ENCODE measurements around the gene NUP133. TPM values are rescaled to one million over a fixed set of nuclear protein-coding genes. Genes with fewer than 3 reads are reported as not detected.

NUP133 gene
- total and polyA plus RNA-seq, 2 donors (not counting 1 experiment from before 2014, with no cell fraction given) = 10.5 to 50.5 TPM

- Histone ChIP-seq H3K9ac (ENCODE audit: low read length) (no peak overlapping the region), H3K36me3 (replicated peaks in 1 of 2; ENCODE audit: control extremely low read depth in 1 of 2, control insufficient read depth in 1 of 2, extremely low read depth in 1 of 2, insufficient read depth in 2 of 2, low read length in 1 of 2) (no peaks in the 10 kb centered on the region), H2AFZ (ENCODE audit: insufficient read depth, low read depth, low read length, poor library complexity, severe bottlenecking) (no peak overlapping the region), H4K20me1 (ENCODE audit: control insufficient read depth, insufficient read depth, low read length, poor library complexity, severe bottlenecking) (no peaks in the 10 kb centered on the region), H3K79me2 (ENCODE audit: control insufficient read depth, insufficient read depth, low read length) (no peaks in the 10 kb centered on the region), H3K9me3 (ENCODE audit: control extremely low read depth in 1 of 3, control insufficient read depth in 2 of 3, insufficient read depth in 1 of 3, low read length in 2 of 3) (peaks cover 0 to 26% (median 0%) of the 10 kb centered on the region in 3 donors), H3K4me2 (replicated peaks; ENCODE audit: low read depth, low read length, poor library complexity, severe bottlenecking) (no peak overlapping the region), H3K27me3 (replicated peaks in 1 of 4; ENCODE audit: control extremely low read depth in 1 of 4, control insufficient read depth in 3 of 4, insufficient read depth in 4 of 4, low read length in 3 of 4) (peaks cover 0 to 59% (median 40%) of the 10 kb centered on the region in 4 experiments), H3K4me3 (ENCODE audit: control extremely low read depth in 1 of 5, extremely low read depth in 1 of 5, insufficient read depth in 1 of 5, low read depth in 2 of 5, low read length in 4 of 5) (no peak overlapping the region), H3K4me1 (ENCODE audit: control insufficient read depth in 2 of 2, insufficient read depth in 2 of 2, low read length in 2 of 2) (peaks cover 26 to 27% of the 10 kb centered on the region in 2 donors), H3K27ac (ENCODE audit: low read length in 2 of 2) (no peak overlapping the region)
- Mint-ChIP-seq H3K4me3 (no peak overlapping the region), H3K4me1 (peaks cover 14% of the 10 kb centered on the region), H3K27ac (no peak overlapping the region), H3K9me3 (ENCODE audit: insufficient read depth) (no peaks in the 10 kb centered on the region), H3K27me3 (peaks cover 41% of the 10 kb centered on the region)
- 5% methylated on average over 25 of the region's 27 CpGs for WGBS (ENCODE audit: insufficient coverage)
- DNase-seq (no peak), ATAC-seq (ENCODE audit: low read depth) (no peak)
- intact Hi-C loops (cut with micrococcal nuclease) = no loop called here
- ChIA-PET CTCF (no interaction called here), POLR2A (no interaction called here)
- TF ChIP-seq EZH2 (IDR thresholded peaks at IDR 0.05; ENCODE audit: borderline replicate concordance, insufficient read depth, low read depth, low read length, poor library complexity, severe bottlenecking) = no peak
- TF ChIP-seq CTCF (IDR thresholded peaks at IDR 0.05) = no peak
Observed at GRCh38 chr1:229434641-229435051, 73.5 kb downstream of the NUP133 start.

GRCh38 chr1:229434005-229434640 is 74.0 kb downstream of the NUP133 start, which contains the start of gene ACTA1:
TSS of gene ACTA1 (minus strand) at chr1:229434094. CDS start at chr1:229433115, 979 bp downstream.
- WGBS (ENCODE audit: insufficient coverage) = 5% methylated on average over 44 of the region's 51 CpGs
- Histone ChIP-seq H3K27me3 (replicated peaks in 1 of 4; ENCODE audit: control extremely low read depth in 1 of 4, control insufficient read depth in 3 of 4, insufficient read depth in 4 of 4, low read length in 3 of 4) (peaks cover 0 to 63% (median 43%) of the 10 kb centered on the region in 4 experiments), H3K79me2 (ENCODE audit: control insufficient read depth, insufficient read depth, low read length) (no peaks in the 10 kb centered on the region), H3K9me3 (ENCODE audit: control extremely low read depth in 1 of 3, control insufficient read depth in 2 of 3, insufficient read depth in 1 of 3, low read length in 2 of 3) (peaks cover 0 to 26% (median 0%) of the 10 kb centered on the region in 3 donors), H3K4me1 (ENCODE audit: control insufficient read depth in 2 of 2, insufficient read depth in 2 of 2, low read length in 2 of 2) (peaks cover 26 to 27% of the 10 kb centered on the region in 2 donors), H3K27ac (ENCODE audit: low read length in 2 of 2) (no peak within 1 kb of the TSS), H3K36me3 (replicated peaks in 1 of 2; ENCODE audit: control extremely low read depth in 1 of 2, control insufficient read depth in 1 of 2, extremely low read depth in 1 of 2, insufficient read depth in 2 of 2, low read length in 1 of 2) (no peaks in the 10 kb centered on the region), H3K4me2 (replicated peaks; ENCODE audit: low read depth, low read length, poor library complexity, severe bottlenecking) (no peak within 1 kb of the TSS), H3K9ac (ENCODE audit: low read length) (no peak within 1 kb of the TSS), H2AFZ (ENCODE audit: insufficient read depth, low read depth, low read length, poor library complexity, severe bottlenecking) (no peak within 1 kb of the TSS), H3K4me3 (ENCODE audit: control extremely low read depth in 1 of 5, extremely low read depth in 1 of 5, insufficient read depth in 1 of 5, low read depth in 2 of 5, low read length in 4 of 5) (no peak within 1 kb of the TSS), H4K20me1 (ENCODE audit: control insufficient read depth, insufficient read depth, low read length, poor library complexity, severe bottlenecking) (no peaks in the 10 kb centered on the region)
- Mint-ChIP-seq H3K27me3 (peaks cover 41% of the 10 kb centered on the region), H3K27ac (no peak within 1 kb of the TSS), H3K4me3 (no peak within 1 kb of the TSS), H3K4me1 (peaks cover 14% of the 10 kb centered on the region), H3K9me3 (ENCODE audit: insufficient read depth) (no peaks in the 10 kb centered on the region)
- CTCF ChIA-PET = no interaction called here
- POLR2A ChIA-PET = no interaction called here
- TF ChIP-seq CTCF (IDR thresholded peaks at IDR 0.05) (no peak), EZH2 (IDR thresholded peaks at IDR 0.05; ENCODE audit: borderline replicate concordance, insufficient read depth, low read depth, low read length, poor library complexity, severe bottlenecking) (no peak)
- intact Hi-C loops (cut with micrococcal nuclease) = no loop called here
- DNase-seq (no peak), ATAC-seq (ENCODE audit: low read depth) (no peak)
